Muscle layer of colon (tissue), 2 donors: Measurements from ENCODE around the gene ZNF438.

Source experiments
- H3K27ac ChIP-seq: one replicate; pipeline ENCODE4 v1.7.0; 2013; ENCODE audit warnings: low read depth, mild to moderate bottlenecking, low read length, moderate library complexity
- H3K27me3 ChIP-seq, 2 donors: one replicate each; pipeline ENCODE4 v1.7.0; 2013; ENCODE audit warnings: low read length in 2 of 2, mild to moderate bottlenecking in 2 of 2; ENCODE audit not compliant: insufficient read depth in 2 of 2, control insufficient read depth in 1 of 2
- H3K36me3 ChIP-seq: one replicate; pipeline ENCODE4 v1.7.0; 2013; ENCODE audit warnings: mild to moderate bottlenecking, low read length; ENCODE audit not compliant: insufficient read depth
- H3K4me1 ChIP-seq: one replicate; pipeline ENCODE4 v1.7.0; 2013; ENCODE audit warnings: mild to moderate bottlenecking, low read length; ENCODE audit not compliant: insufficient read depth
- H3K4me3 ChIP-seq, 2 donors: one replicate each; pipeline ENCODE4 v1.7.0; 2013; ENCODE audit warnings: low read length in 2 of 2, low read depth in 1 of 2, mild to moderate bottlenecking in 1 of 2, moderate library complexity in 1 of 2
- H3K9ac ChIP-seq: one replicate; pipeline ENCODE4 v1.7.0; 2013; ENCODE audit warnings: low read length
- H3K9me3 ChIP-seq: one replicate; pipeline ENCODE4 v1.7.0; 2013; ENCODE audit warnings: mild to moderate bottlenecking, low read length
- donor health status: abdominal sarcoma.
- donor health status: Adenocarcinoma of cecum.

The ZNF438 gene

GRCh38 chr10:30849231-30850035 is 182.2 kb downstream of the ZNF438 start:
- Histone ChIP-seq H3K27ac (no peak overlapping the region), H3K4me1 (no peaks in the 10 kb centered on the region), H3K27me3 (no peaks in the 10 kb centered on the region), H3K36me3 (peaks cover 8% of the 10 kb centered on the region), H3K4me3 (no peak overlapping the region), H3K9me3 (no peaks in the 10 kb centered on the region), H3K9ac (no peak overlapping the region)

DNA sequence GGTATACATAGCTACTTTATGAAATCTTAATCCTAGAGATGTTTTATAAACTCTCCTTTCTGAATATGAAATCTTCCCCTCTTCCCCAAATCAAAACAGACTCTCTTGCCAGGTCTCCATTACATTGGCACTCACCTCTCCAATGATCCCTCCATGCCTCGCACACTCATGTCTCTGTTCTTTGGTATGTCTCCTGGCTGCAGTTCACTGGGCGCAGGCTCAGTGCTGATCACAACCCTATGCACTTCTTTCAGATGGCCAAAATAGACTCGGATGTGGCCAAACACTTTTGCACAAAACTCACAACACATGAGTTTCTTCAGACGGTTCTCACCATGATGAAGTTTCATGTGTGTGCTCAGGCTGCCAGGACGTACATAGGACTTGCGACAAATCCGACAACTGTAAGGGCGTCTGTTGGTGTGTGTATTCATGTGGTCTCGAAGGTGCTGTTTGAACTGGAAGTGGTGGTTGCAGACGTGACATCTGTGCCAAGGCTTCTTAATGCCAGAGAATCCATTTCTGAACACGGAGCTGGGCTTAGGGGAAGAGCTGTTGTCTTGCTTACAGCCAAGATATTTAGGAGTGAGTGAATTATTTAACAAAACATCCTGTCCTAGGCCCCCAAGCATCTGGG is 183.2 kb downstream of the ZNF438 start:
- no peak overlapping the region for H3K4me3 ChIP-seq
- H3K9ac ChIP-seq: no peak overlapping the region
- H3K4me1 ChIP-seq: no peaks in the 10 kb centered on the region
- no peak overlapping the region for H3K27ac ChIP-seq
- H3K27me3 ChIP-seq: no peaks in the 10 kb centered on the region
- peaks cover 8% of the 10 kb centered on the region for H3K36me3 ChIP-seq
- H3K9me3 ChIP-seq: no peaks in the 10 kb centered on the region

- no peak overlapping the region for H3K27ac ChIP-seq
- peaks cover 8% of the 10 kb centered on the region for H3K36me3 ChIP-seq
- no peak overlapping the region for H3K4me3 ChIP-seq
- H3K9ac ChIP-seq: no peak overlapping the region
- no peaks in the 10 kb centered on the region for H3K27me3 ChIP-seq
- H3K4me1 ChIP-seq: peaks cover 5% of the 10 kb centered on the region
- no peaks in the 10 kb centered on the region for H3K9me3 ChIP-seq
Observed at GRCh38 chr10:30847642-30848041, 184.0 kb downstream of the ZNF438 start.

- Histone ChIP-seq H3K9me3 (no peaks in the 10 kb centered on the region), H3K4me1 (peaks cover 9% of the 10 kb centered on the region), H3K27me3 (no peaks in the 10 kb centered on the region), H3K9ac (no peak overlapping the region), H3K4me3 (no peak overlapping the region), H3K36me3 (peaks cover 8% of the 10 kb centered on the region), H3K27ac (no peak overlapping the region)
Observed at GRCh38 chr10:30847199-30847598, 184.5 kb downstream of the ZNF438 start.

- H3K9ac ChIP-seq: no peak overlapping the region
- H3K9me3 ChIP-seq: no peaks in the 10 kb centered on the region
- peaks cover 14% of the 10 kb centered on the region for H3K4me1 ChIP-seq
- H3K27me3 ChIP-seq: no peaks in the 10 kb centered on the region
- H3K36me3 ChIP-seq: peaks cover 8% of the 10 kb centered on the region
- H3K27ac ChIP-seq: no peak overlapping the region
- H3K4me3 ChIP-seq: no peak overlapping the region
Observed at GRCh38 chr10:30846710-30847109, 185.0 kb downstream of the ZNF438 start.

DNA sequence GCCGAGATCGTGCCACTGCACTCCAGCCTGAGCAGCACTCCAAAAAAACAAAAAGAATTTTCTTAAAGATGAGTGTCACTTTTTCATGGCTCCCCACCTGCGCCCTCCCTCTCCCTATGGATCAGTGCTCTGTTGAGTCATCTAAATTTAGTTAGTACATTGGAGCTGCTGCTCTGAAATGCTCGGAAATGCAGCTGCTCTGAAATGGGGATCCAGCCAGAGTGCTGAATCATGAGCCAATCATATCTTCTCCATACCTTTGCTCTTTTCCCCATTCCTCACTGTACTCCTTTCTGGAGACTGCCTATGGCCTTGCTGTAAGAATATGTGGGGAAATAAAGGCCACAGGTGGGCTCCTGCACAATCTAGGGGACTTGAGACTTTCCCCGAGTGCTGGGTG is 188.8 kb downstream of the ZNF438 start:
- Histone ChIP-seq H3K27me3 (no peaks in the 10 kb centered on the region), H3K9ac (no peak overlapping the region), H3K27ac (no peak overlapping the region), H3K4me3 (no peak overlapping the region), H3K4me1 (peaks cover 30% of the 10 kb centered on the region), H3K36me3 (peaks cover 3% of the 10 kb centered on the region), H3K9me3 (no peaks in the 10 kb centered on the region)

DNA sequence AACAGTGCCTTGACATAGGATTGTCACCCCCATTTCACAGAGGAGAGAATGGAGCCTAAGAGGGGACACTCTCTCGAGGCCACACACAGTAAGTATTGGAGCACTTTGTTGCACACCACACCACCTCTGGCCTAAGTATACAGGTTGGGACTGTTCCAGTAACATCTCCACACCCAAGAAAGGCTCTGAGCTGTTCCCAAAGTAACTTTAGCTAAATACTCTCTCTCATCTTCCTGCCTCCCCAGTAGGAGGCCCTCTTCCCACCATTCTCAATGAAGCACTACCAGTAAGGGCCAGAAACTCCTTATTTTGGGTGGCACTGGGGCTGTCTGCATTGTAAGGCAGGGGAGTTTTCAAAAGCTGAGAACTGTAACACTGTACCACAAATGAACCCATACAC is 189.5 kb downstream of the ZNF438 start:
- peaks cover 3% of the 10 kb centered on the region for H3K36me3 ChIP-seq
- no peak overlapping the region for H3K27ac ChIP-seq
- no peak overlapping the region for H3K4me3 ChIP-seq
- H3K27me3 ChIP-seq: no peaks in the 10 kb centered on the region
- H3K9ac ChIP-seq: no peak overlapping the region
- peaks cover 30% of the 10 kb centered on the region for H3K4me1 ChIP-seq
- no peaks in the 10 kb centered on the region for H3K9me3 ChIP-seq

DNA sequence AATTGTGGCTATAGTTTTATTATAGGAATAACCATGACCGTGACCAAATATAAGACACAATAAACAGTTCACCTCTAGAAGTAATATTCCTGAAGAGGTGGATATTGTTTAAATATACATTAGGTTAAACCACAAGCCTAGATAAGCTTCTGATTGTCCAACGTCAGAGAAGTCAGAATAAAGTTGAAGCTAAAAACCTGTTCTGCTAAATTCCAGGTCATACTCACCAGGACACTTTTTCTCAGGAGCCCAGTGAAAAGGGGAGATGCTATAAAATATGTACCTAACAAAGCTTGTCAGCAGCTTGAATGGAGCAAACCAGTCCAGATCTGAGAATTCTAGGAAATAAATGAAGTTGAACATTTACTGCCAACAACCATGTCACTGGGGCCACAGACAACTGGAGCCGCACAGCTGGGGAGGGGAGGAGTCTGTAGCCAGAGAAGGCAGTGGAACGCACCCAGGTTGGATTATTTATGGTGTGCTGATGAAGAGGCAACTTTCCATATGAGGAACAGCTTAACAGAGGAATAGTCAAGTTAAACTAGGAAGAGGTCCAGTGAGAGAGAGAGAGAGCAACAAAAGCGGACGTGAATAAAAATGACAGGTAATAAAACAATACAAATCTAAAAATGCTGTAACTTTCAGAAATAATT is 191.1 kb downstream of the ZNF438 start:
- Histone ChIP-seq H3K4me1 (peaks cover 30% of the 10 kb centered on the region), H3K4me3 (no peak overlapping the region), H3K9me3 (no peaks in the 10 kb centered on the region), H3K27ac (peak overlapping the region; percentile 73), H3K36me3 (peaks cover 3% of the 10 kb centered on the region), H3K27me3 (no peaks in the 10 kb centered on the region), H3K9ac (no peak overlapping the region)

DNA sequence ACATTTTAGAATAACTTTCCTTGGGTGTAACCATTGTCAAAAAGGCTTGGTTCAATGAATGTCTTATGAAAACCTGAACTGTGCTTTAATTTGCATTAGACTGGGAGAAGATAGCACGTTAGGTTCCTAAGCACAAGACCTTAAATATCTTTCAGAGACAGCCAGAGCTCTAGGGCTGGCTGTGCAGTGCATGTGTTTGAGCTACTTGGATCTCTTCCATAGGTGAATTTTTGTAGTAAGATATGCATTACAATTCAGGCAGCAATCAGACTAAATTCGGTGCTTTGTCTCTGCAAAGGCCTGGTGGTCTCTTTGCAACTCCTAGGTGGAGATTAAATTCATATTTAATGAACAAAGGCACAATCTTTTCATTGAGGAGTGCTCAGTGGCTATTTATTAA is 192.0 kb downstream of the ZNF438 start:
- Histone ChIP-seq H3K27me3 (no peaks in the 10 kb centered on the region), H3K36me3 (peaks cover under 1% of the 10 kb centered on the region), H3K4me1 (peaks cover 30% of the 10 kb centered on the region), H3K27ac (peak overlapping the region; percentile 60), H3K9ac (no peak overlapping the region), H3K9me3 (no peaks in the 10 kb centered on the region), H3K4me3 (no peak overlapping the region)

- H3K4me3 ChIP-seq: no peak overlapping the region
- H3K36me3 ChIP-seq: no peaks in the 10 kb centered on the region
- peaks cover 35% of the 10 kb centered on the region for H3K4me1 ChIP-seq
- H3K9me3 ChIP-seq: no peaks in the 10 kb centered on the region
- no peaks in the 10 kb centered on the region for H3K27me3 ChIP-seq
- H3K27ac ChIP-seq: no peak overlapping the region
- no peak overlapping the region for H3K9ac ChIP-seq
Observed at GRCh38 chr10:30836406-30836805, 195.3 kb downstream of the ZNF438 start.

GRCh38 chr10:30835146-30835545 is 196.5 kb downstream of the ZNF438 start:
- Histone ChIP-seq H3K36me3 (no peaks in the 10 kb centered on the region), H3K27me3 (no peaks in the 10 kb centered on the region), H3K9me3 (no peaks in the 10 kb centered on the region), H3K4me3 (no peak overlapping the region), H3K4me1 (peaks cover 27% of the 10 kb centered on the region), H3K9ac (no peak overlapping the region), H3K27ac (no peak overlapping the region)
